Gastrocnemius medialis (tissue), 4 donors: ENCODE data around the gene MVD. TPM values are rescaled to one million over a fixed set of nuclear protein-coding genes. Genes with fewer than 3 reads are reported as not detected.

Experiments used
- ATAC-seq, 2 donors: fragments of 150-250 bp; one replicate each; pipeline ENCODE4 v1.9.1; 2016
- DNase-seq, 2 donors: peaks; one replicate each; pipeline ENCODE4 v3.0.0-alpha.2; 2019
- H3K27ac ChIP-seq, 4 donors: fragments of 200-600 bp; sonication (generic); 1 replicate in 1 of 4; 2 replicates in 3 of 4; pipeline ENCODE4 v1.5.1; 2016 to 2018; ENCODE audit warnings: mild to moderate bottlenecking in 2 of 4, moderate library complexity in 1 of 4
- H3K27me3 ChIP-seq, 3 donors: fragments of 200-600 bp; sonication (generic) in 2 of 3; 1 replicate in 1 of 3; 2 replicates in 2 of 3; pipeline versions ENCODE4 v1.5.1 to v1.6.0; 2016 to 2019; ENCODE audit warnings: mild to moderate bottlenecking in 1 of 3, moderate library complexity in 1 of 3
- H3K36me3 ChIP-seq, 2 donors: fragments of 200-600 bp; sonication (generic) in 1 of 2; one replicate each; pipeline ENCODE4 v1.5.1; 2017 to 2018
- H3K4me1 ChIP-seq, 2 donors: fragments of 200-600 bp; sonication (generic) in 1 of 2; one replicate each; pipeline ENCODE4 v1.5.1; 2016 to 2017; ENCODE audit warnings: mild to moderate bottlenecking in 2 of 2
- H3K4me3 ChIP-seq, 4 donors: fragments of 200-600 bp; sonication (generic) in 3 of 4; 1 replicate in 1 of 4; 2 replicates in 3 of 4; pipeline ENCODE4 v1.5.1; 2016 to 2019; ENCODE audit warnings: mild to moderate bottlenecking in 2 of 4
- H3K9me3 ChIP-seq, 3 donors: fragments of 200-600 bp; sonication (generic) in 2 of 3; 1 replicate in 1 of 3; 2 replicates in 2 of 3; pipeline ENCODE4 v1.5.1; 2016 to 2019
- POLR2A ChIP-seq, 2 donors: fragments of 450-650 bp; IDR thresholded peaks; one replicate each; pipeline ENCODE4 v1.6.1; 2017; ENCODE audit warnings: antibody characterized with exemption in 2 of 2, mild to moderate bottlenecking in 2 of 2, moderate library complexity in 2 of 2
- in situ Hi-C, 4 donors: fragments of 200-750 bp; cut with MboI; loops; one replicate each; pipeline versions ENCODE4 v1.15.0 to v1.8.0; 2017; ENCODE audit warnings: low sequenced_read_pairs in 4 of 4
- intact Hi-C: fragments of 100-400 bp; cut with DNase I; formaldehyde crosslinking; loops from one replicate; pipeline ENCODE4 v1.15.1; 2023; ENCODE audit warnings: low total_unique reads
- total RNA-seq, 4 donors: library from RNA; depleted of rRNA; stranded (reverse); fragments of >200 nt; gene quantifications; one replicate each; pipeline versions ENCODE4 v1.1.0 to v1.2.3, GENCODE V29; 2016
- TF ChIP-seq, protein P1 (sequence below), 5 experiments: fragments of 450-650 bp in 3 of 5; fragments of 200-600 bp in 2 of 5; sonication (generic) in 2 of 5; IDR thresholded peaks in 4 of 5; conservative IDR thresholded peaks in 1 of 5; 1 replicate in 4 of 5; 2 replicates in 1 of 5; pipeline ENCODE4 v1.5.1; 2016 to 2019; ENCODE audit warnings: antibody characterized with exemption in 5 of 5, mild to moderate bottlenecking in 3 of 5, moderate library complexity in 3 of 5

The MVD gene
- total RNA-seq, 4 donors from 2014 or later = 9.0 to 16.3 (median 13.4) TPM

DNA sequence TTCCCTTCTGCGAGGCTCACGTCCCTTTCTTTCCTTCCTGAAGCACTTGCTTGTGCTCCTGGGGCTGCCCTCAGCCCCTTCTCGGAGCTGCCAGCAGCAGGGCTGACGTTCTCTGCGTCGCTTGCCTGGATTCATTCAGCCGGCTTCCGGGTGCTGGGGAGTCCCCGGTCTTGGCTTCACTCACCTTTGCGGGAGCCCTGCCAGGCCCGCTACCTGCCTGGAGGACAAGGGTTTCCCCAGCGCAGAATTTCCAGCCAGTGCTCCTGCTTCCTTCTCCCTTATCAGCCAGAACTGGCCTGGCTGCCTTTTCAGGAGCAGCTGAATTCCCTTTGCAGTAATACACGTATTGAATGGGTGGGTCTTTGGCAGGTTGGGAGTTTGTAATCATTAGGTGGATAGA, 46.6 kb downstream of the MVD start:
- Histone ChIP-seq H3K4me1 (peaks cover 0 to 5% of the 10 kb centered on the region in 2 donors), H3K27ac (no peak overlapping the region), H3K4me3 (no peak overlapping the region), H3K27me3 (no peaks in the 10 kb centered on the region), H3K9me3 (no peaks in the 10 kb centered on the region), H3K36me3 (peaks cover 0 to 14% of the 10 kb centered on the region in 2 donors)
- ATAC-seq (no peak), DNase-seq (no peak)
- TF ChIP-seq, protein P1, sequence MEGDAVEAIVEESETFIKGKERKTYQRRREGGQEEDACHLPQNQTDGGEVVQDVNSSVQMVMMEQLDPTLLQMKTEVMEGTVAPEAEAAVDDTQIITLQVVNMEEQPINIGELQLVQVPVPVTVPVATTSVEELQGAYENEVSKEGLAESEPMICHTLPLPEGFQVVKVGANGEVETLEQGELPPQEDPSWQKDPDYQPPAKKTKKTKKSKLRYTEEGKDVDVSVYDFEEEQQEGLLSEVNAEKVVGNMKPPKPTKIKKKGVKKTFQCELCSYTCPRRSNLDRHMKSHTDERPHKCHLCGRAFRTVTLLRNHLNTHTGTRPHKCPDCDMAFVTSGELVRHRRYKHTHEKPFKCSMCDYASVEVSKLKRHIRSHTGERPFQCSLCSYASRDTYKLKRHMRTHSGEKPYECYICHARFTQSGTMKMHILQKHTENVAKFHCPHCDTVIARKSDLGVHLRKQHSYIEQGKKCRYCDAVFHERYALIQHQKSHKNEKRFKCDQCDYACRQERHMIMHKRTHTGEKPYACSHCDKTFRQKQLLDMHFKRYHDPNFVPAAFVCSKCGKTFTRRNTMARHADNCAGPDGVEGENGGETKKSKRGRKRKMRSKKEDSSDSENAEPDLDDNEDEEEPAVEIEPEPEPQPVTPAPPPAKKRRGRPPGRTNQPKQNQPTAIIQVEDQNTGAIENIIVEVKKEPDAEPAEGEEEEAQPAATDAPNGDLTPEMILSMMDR (IDR thresholded peaks at IDR 0.05 in 4 of 5, conservative IDR thresholded peaks at IDR 0.05 in 1 of 5) = no peak
- TF ChIP-seq POLR2A (IDR thresholded peaks at IDR 0.05) = no peak
- in situ Hi-C loops = no loop called here
- intact Hi-C loops = no loop called here

- Histone ChIP-seq H3K9me3 (no peaks in the 10 kb centered on the region), H3K27me3 (no peaks in the 10 kb centered on the region), H3K36me3 (peaks cover 0 to 27% of the 10 kb centered on the region in 2 donors), H3K4me3 (no peak overlapping the region), H3K4me1 (peaks cover 0 to 5% of the 10 kb centered on the region in 2 donors), H3K27ac (no peak overlapping the region)
- in situ Hi-C loops (no loop called here), intact Hi-C loops (no loop called here)
- TF ChIP-seq POLR2A (IDR thresholded peaks at IDR 0.05) = no peak
- TF ChIP-seq, protein P1 (IDR thresholded peaks at IDR 0.05 in 4 of 5, conservative IDR thresholded peaks at IDR 0.05 in 1 of 5) = no peak
- DNase-seq = no peak
- no peak for ATAC-seq
Measured at GRCh38 chr16:88614818-88615580, 47.9 kb downstream of the MVD start.

DNA sequence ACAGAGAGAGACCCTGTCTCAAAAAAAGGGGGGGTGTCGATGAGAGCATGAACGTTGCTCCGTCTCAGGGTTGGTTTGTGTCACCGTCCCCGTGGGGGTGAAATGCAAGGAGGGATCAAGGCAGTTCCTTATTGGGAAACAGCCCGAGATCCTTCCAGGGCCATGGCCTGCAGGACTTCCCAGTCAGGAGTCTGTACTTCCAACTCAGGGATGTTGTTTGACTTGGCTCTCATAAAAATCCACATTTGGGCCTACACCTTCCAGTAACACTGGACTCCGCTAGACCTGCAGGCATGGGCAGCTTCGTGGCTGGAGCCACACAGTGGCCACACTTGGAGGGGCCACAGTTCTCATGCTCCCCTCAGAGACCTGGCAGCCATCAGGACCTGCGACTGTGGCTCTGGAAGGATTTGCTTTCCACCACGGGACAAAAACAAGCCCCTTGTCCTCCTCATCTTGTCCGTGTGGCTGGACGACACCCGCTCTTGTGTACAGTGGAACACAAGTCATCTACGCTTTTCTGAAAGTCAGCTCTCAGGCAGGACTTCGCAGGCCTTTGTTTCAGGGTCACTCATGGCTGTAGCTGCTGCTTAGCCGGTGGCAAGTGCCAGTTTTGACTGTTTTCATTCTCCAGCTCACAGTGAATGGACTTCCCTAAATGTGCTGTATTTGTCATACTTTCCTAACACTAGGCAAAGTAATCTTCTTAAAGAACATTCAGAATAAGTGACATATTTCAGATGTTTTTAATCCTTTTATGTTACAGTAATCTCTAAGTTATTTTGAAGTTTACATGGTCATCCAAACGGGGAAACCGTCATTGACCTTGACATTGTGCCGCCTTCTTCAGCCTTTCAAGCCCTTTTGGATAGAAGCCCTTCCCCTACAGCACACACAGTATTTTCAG, 48.7 kb downstream of the MVD start:
- no peak overlapping the region for H3K4me3 ChIP-seq
- H3K36me3 ChIP-seq = peaks cover 0 to 28% of the 10 kb centered on the region in 2 donors
- H3K27ac ChIP-seq = no peak overlapping the region
- in situ Hi-C loops = no loop called here
- H3K4me1 ChIP-seq = peaks cover 0 to 5% of the 10 kb centered on the region in 2 donors
- no peaks in the 10 kb centered on the region for H3K9me3 ChIP-seq
- intact Hi-C loops = no loop called here
- ATAC-seq (no peak), DNase-seq (no peak)
- TF ChIP-seq, protein P1 (IDR thresholded peaks at IDR 0.05 in 4 of 5, conservative IDR thresholded peaks at IDR 0.05 in 1 of 5) = no peak
- no peak for TF ChIP-seq POLR2A (IDR thresholded peaks at IDR 0.05)
- no peaks in the 10 kb centered on the region for H3K27me3 ChIP-seq

DNA sequence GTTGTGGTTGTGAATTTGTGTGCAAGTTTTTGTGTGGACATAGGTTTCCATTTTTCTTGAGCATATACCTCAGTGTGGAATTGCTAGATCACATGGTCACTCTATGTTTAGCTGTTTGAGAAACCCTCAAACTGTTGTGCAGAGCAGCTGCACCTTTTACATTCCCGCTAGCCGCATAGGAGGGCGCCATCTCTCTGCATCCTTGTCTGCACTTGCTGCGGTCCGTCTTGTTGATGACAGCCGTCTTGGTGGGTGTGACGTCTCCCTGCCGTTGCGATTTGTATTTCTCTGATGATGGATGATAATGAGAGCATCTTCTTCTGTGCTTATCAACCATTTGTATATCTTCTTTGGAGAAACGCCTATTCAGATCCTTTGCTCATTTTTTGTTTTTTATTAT, 49.6 kb downstream of the MVD start:
- H3K27me3 ChIP-seq = no peaks in the 10 kb centered on the region
- H3K4me1 ChIP-seq = peaks cover 0 to under 1% of the 10 kb centered on the region in 2 donors
- ATAC-seq (no peak), DNase-seq (no peak)
- no peak overlapping the region for H3K27ac ChIP-seq
- in situ Hi-C loops (no loop called here), intact Hi-C loops (no loop called here)
- TF ChIP-seq, protein P1 (IDR thresholded peaks at IDR 0.05 in 4 of 5, conservative IDR thresholded peaks at IDR 0.05 in 1 of 5) = no peak
- no peak for TF ChIP-seq POLR2A (IDR thresholded peaks at IDR 0.05)
- H3K9me3 ChIP-seq = no peaks in the 10 kb centered on the region
- no peak overlapping the region for H3K4me3 ChIP-seq
- H3K36me3 ChIP-seq = peaks cover 0 to 32% of the 10 kb centered on the region in 2 donors
